Activated effector memory CD4-positive, alpha-beta T cell treated with Interleukin-2 at 50 U/mL for 16 hours (primary cell): Measurements from ENCODE around the gene PVALEF.

Experiments
- DNase-seq: peaks from one replicate; pipeline ENCODE4 v3.0.0-alpha.2; 2020

PVALEF gene

DNA sequence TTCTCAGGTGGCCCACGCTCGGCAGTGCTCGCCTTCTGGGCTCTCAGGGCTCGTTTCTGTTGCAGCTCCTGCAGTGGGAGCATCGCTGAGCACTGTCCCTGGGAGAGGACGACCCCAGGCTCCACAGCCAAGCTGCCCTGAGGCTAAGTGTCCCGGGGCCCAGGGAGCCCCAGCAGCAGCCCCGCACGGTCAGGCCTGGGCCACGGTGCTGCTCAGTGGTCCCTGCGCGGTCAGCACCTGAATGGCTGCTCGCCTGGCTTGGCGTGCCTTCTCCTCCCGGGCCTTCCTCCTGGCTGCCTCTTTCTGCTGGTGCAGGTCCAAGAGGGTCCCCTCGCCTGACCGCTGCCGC lies 34.1 kb downstream of the PVALEF start:
- DNase-seq = no peak

DNA sequence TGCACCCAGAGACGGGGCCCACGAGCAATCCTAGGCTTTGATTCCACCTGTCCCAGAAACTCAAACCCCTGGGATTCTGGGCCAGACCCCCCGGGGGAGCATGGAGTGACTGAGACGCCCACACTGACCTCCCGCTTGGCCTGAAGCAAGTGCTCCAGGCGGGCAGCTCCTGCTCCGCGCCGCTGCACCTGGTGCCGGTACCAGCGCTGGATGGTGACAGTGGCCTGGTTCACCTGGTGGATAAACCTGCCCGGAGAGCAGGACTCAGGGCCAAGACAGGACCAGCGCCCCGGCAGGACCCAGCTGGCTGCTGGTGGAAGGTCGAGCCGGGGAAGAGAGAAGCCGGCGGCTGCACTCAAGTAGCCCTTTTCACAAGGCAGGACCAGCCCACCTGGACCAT lies 34.9 kb downstream of the PVALEF start:
- no peak for DNase-seq

DNA sequence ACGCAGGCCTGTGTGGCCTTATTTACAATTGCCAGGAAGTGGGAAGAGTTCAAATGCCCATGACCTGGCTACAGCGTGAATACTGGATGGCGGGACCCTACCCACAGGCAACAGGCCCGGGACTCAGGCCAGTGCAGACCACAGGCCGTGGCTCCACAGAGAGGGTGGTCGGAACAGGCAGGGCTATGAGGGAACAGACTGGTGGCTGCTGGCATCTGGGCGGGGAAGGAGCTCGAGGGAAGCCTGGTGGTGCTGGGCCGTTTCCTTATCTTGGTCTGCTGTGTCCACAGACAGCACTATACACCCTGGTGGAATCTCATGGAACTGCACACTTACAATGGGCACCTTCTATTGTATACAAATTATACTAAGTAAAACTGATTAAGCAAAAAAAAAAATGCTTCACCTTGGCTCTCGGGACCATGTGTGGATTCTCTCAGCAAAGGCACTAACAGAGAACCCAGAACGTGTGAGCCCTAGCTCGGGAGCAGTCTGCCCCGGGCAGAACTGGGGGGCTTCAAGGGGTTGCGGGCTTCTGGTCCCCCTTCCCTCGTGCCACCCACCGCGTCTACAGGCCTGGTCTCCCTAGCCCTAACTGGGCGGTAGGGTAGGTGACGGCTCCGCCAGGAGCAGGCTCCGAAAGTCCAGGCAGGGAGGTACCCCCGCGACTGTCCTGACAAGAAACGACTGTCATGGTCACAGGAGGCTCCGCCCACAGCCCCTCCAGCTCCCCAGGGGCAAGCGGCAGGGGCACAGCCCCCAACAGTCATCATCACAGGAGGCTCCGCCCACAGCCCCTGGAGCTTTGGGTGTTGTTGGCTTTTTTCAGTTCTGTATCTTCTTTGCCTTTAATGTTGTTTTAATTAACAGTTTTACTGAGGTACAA lies 35.6 kb downstream of the PVALEF start:
- DNase-seq = no peak

DNA sequence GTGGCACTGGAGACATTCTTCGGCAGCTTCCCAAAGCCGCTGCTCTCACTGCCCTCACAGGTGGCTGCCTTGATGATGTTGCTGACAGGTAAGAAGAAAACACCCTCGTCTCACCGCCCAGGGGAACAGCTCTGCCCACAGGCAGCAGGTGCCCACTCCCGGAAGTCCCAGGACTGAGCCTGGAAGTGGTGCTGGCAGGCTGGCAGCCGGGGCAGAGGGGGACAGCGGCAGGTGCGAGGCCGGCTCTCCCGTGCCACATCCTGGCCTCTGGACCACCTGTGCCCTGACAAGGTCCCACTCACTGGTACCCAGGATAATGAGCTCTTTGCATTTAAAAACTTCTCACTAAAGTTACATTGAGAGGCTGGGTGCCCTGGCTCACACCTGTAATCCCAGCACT lies 37.0 kb downstream of the PVALEF start:
- no peak for DNase-seq

DNA sequence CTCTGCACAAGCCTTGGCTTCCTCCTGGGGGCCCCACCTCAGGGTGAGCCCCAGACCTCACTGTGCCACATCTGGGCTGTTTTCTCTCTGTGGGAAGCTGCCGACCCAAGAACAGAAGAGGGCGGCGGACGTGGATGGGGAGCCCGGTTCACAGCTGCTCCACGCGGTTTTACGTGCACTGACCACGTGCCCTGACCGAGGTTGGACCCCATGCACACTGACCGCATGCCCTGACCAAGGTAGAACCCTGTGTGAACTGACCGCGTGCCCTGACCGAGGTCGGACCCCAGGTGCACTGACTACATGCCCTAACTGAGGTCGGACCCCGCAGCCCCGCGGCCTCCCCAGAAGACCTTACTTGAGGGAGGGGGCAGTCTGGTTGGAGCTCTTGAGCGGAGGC lies 37.8 kb downstream of the PVALEF start:
- DNase-seq = no peak

DNA sequence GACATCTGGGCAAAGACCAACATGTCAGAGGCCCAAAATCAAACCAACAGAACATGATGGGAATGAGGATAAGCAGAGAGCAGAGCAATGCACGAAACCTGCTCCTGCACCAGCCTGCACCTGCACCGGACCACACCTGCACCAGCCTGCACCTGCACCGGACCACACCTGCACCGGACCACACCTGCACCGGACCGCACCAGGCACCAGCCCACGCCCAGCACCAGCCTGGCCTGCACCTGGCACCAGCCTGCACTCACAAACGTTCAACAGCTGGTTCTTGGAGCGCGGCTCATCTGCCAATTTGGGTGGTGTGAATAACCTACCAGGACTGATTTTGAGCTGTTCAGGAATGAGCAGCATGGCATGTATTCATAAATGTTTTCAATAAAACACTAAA lies 39.3 kb downstream of the PVALEF start:
- DNase-seq = no peak

DNA sequence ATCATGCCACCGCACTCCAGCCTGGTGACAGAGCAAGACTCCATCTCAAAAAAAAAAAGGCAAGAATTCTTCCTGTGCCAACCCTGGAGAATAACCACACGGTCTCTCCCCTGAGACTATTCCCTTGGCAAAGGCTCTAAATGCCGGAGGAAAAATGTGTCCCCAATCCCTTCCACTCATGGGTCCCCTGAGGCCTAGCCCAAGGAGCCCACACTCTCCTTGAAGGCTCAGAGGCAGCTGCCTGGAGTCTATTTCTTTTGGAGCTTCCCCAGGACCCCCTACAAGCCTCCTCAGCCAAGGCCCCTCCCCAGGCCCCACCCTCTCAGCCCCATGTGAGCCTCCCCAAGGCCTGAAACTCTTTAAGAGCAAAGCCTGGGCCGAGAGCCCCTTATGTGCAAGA lies 40.9 kb downstream of the PVALEF start:
- no peak for DNase-seq

DNA sequence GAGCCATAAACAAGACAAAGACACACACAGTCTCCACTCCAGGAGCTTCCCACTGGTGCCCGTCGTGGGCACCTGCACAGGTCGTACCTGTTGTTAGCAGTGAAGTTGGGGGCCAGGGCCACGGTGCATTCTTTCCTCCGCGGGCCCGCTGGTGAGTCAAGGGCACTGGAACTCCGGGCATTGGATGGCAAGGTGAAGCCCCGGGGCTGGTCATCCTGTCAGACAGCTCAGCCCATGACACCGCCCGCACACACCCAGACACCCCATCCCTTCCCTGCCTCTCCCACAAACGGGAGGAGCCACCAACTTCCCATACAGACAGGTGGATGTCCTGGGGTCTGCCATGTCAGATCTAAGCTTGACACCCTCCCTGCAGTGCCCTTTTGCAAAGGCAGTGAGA lies 41.4 kb downstream of the PVALEF start:
- no peak for DNase-seq

DNA sequence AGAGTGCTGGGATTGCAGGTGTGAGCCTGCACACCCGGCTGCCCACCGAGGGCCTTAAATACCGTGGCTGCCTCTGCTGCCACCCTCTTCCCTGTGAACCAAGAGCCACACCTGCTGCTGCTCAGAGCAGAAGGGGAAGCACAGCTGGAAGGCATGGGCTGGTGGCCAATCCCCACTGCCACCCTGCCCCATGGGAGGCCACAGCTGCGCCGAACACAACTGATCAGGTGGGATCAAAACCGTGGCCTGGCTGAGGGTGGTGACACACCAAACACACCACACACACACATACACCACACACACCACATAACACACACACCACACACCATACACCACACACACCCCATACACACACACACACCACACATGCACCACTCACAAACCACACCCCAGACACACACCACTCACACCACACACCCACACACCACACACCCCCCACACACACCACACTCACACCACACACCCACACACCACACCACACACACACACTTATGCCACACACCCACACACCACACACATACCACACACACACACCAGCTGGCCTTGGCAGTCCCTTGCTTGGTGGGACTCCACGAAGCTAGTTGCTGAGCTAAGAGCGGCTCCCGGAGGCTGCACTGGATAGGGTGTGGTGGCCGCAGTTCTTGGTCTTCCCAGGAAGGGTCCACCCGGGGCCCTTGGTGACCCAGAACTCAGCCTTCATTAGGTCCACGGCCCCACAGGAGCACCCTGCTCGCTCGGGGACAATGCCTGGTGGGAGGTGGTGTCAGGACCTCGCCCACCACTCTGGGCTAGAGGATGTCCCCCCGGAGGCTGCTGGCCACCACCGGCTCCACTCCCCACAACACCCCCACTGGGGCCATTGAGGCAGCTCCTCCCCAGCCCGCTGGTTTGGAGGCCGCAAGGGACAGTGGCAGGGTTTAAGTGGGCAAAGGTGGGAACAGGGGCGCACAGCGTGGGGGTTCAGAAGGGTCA lies 42.6 kb downstream of the PVALEF start:
- no peak for DNase-seq

DNA sequence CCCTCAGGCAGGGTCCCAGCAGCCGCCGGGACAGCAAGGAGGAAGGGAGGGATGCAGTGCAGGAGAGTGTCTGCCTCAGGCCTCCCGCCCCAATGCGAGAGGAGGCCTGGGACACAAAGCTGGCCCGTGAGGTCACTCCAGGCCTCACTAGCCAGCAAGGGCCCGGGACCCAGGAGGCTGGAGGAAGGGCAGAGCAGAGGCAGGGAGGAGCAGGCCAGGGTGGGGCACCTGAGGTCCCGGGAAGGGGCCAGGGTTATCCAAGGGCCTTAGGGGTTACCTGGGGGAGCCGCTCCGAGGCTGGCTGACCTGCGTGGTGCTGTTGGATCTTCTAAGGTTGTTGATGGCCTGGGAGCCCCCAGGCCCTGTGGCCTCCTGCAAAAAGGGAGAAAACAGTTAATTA lies 43.3 kb downstream of the PVALEF start:
- no peak for DNase-seq

DNA sequence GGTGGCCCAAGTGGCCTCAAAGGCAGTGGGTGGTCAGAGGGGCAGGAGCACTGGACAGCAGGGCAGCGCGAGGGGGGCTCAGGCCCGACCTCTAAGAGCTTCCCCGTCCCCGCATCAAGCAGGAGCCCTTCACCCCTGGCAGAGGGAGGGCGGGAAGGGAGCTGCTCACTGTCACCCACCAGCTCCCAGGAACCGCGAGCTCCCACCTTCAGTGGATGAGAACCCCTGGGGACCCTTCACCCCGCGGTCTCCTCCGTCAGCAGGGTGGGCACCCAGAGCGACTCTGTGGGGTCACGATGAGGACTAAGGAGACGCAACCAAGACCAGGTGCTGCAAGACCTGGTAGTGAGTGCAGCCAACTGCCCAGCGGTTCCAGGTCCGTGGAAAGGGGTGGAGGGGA lies 43.8 kb downstream of the PVALEF start:
- no peak for DNase-seq

DNA sequence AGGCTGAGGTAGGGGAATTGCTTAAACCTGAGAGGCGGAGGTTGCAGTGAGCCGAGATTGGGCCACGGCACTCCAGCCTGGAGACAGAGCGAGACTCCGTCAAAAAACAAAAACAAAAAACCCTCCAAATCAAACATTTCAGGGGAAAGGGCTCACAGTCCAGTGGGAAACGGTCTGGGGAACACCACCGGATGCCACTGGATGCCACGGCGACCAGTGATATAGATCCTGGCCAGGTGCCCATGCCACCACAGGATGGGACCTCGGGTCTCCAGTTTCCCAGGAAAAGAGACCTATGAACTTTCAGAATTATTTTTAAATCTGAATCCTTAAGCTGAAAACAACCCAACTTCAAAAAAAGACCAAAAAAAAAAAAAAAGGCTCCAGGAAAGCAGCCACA lies 45.2 kb downstream of the PVALEF start:
- no peak for DNase-seq

DNA sequence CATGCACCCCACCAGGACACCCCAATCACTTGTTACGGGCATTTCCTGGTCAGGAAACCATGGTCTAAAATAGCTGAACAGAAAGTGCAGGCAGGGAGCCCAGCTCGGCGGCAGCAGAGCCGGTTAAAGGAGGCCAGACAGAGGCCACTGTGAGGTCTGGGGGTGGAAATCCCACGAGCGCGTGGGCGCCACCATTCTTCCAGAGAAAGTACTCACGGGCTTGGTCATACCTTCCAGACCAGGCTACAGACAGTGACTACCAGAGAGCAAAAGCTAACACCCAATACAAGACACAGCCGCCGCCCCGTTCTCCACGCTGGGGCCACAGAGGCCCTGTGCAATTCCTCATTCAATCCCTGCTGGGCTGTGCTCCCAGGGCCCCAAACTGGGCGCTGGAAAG lies 45.6 kb downstream of the PVALEF start:
- no peak for DNase-seq

DNA sequence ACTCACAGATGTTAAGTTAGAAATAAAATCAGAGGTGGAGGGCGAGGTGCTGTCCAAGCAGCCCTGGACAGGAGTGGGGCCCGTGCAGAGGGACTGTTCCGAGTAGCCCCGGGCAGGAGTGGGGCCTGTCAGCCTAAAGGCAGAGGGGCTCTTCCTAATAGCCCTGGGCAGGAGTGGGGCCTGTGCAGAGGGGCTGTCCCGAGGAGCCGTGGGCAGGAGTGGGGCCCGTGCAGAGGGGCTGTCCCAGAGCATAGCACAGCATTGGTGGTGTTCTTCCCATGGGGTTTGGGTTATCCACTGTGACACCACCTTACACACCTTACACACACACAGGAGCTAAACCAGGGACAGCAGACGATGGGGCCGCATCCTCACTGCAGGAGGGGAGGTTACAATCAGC lies 47.1 kb downstream of the PVALEF start:
- no peak for DNase-seq

DNA sequence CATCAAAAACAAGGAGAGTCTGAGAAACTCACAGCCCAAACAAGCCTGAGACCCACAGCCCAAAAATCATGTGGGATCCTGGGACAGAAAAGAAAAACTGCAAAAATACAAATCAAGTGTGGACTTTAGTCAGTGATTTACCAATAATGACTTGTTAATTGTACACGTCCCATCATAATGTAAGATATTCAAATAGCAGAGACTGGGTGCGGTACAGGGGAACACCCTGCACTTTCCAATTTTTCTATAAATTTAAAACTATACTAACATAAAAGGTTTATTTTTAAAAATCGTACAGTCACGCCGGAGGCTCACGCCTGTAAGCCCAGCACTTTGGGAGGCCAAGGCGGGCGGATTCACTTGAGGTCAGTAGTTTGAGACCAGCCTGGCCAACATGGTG lies 48.7 kb downstream of the PVALEF start:
- DNase-seq = no peak

DNA sequence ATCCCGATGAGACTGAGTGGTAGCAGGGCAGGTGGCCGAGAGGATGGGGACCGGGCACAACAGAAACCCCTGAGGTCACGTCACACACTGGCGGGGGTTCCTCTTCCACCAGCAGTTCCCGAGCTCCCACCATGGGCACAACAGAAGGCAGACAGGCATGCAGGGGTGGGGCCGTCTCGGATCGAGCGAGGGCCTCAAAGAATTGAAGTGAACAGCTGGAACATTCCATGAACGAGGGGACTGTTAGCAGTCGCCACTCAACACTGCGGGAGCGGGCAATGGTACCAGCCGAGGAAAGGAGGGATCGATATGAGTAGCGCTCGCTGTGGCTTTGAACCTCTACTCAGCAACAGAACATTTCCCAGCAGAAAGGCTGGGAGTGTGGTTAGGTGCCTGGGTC lies 52.2 kb downstream of the PVALEF start:
- DNase-seq = no peak

DNA sequence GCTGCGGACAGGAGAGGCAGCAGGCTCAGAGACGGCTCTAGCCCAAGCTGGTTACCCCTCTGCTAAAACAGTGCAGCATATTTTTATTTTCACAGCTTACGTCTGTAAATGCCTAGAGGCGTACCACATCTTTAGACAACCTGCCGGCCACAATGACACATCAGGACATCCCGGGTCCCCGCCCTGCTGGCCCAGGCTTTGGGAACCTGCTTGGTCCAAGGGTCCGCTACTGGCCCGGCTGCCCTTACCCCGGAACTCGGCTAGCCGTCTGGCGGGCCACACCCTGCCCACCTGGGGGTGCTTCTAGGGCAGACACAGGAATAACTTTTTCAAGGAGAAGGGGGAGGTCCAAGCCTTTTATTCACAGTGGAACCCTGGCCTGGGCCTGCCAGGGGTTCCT lies 53.2 kb downstream of the PVALEF start:
- DNase-seq = no peak

DNA sequence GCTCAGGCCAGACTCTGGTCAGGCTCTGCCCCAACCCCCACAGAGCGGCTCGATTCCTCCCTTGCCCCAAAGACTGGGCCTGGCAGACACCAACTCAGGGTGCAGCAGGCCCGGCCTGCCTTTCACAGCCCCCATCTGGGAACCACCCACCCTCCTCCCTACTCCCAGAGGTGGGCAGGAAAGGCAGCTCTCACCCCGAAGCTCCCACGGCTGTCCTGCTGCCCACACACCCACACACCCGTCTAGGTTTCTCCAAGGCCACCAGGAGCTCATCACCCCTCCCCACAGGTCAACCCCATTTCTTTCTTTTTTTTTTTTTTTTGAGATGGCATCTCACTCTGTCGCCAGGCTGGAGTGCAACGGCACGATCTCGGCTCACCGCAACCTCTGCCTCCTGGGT lies 53.7 kb downstream of the PVALEF start:
- no peak for DNase-seq

DNA sequence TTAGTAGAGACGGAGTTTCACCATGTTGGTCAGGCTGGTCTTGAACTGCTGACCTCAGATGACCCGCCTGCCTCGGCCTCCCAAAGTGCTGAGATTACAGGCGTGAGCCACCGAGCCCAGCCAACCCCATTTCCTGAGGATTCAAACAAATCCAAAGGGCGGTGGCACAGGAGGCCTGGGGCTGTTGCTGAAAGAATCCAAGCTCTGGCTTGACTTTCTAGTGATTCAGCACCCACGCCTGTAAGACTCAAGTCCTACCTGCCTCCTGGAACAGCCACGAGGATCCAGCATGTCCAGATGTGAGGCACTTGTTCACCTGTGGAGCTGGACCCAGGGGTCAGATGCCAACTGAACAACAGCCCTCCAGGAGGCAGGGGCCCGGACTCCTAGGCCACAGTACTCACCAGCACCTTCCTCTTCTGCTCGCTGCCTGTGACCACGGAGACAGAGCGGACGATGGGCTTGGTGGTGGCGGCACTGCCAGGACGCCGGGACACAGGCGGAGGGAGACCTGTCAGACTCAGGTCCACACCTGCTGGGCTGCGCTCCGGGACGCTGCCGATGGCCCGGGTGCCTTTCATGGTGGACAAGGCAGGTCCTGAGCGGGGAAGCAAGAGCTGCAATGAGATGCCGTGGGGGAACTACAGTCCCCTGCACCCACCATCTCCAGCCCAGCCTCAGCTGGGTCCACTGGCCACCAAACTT lies 54.3 kb downstream of the PVALEF start:
- DNase-seq = no peak

DNA sequence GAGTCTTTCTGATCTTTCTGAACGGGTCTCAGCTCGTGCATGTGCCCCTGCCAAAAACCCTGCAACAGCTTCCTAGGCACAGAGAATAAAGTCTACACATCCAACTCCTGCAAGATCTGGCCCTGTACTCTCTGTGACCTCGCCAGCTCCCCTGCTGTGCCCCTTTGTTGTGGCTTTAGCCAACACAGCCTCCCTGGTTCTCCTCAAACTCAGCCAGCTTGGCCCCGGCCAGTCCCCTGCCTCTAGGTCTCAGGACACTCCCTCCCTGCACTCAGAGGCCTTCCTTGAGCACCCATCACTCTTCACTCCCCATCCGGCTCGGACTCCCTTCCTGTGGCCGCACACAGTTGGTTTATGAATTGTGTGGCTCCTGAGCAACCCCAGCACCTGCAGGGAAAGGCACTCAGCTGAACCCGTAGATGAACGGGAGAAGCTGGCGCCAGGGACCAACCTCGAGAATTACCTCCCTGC lies 56.1 kb downstream of the PVALEF start:
- DNase-seq = no peak

DNA sequence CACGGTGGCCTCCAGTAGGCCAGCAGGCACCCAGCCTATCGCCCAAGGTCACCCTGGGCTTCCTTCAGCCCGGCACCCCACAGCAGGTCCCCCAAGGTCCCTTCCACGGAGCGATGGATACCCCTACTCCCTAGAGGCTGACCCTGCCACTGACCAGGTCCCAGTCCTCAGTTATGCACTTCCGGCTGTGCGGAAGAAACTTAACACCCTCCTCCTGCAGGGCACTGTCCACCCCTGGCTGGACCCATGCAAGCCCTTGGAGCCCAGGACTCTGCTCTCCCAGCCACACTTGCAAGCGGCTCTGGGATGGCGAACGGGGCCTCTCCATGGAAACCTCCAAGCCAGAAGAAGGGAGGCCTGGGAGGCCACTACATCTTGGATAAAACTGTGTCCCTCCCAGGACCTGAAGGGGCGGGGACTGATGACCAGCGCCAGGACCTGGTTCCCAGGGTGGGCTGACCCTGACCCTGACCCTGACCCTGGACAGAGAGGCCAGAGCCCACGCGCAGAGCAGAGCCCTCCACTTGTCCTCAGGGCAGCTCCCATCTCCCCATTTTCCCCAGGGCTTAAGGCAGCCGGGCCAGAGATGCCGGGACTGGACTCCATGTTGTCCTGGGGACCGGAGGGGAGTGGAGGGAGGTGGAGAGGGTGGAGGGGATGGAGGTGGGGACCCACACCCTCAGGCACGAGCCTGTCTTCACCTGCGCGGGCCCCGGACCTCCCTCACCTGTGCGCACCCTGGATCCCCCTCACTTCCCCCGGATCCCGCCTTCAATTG lies 56.7 kb downstream of the PVALEF start:
- no peak for DNase-seq

DNA sequence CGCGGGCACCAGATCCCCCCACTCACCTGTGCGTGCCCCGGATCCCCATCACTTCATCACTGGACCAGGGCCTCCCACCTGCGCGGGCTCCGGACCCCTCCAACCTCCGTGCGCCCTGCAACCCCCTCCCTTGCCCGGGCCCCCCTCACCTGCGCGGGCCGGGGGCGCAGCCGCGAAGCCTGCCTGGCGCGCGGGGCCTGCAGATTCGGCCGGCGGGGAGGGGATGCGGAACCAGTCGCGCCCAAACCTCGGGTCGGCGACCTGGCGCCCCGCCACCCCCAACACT lies 57.3 kb downstream of the PVALEF start:
- DNase-seq = no peak
